SK-N-SH (cell line): ENCODE data around the gene TCF3. TPM values are rescaled to one million over a fixed set of nuclear protein-coding genes. Genes with fewer than 3 reads are reported as not detected.

ENCODE experiments used
- CTCF ChIA-PET: fragments of 300-600, 350-600 bp; formaldehyde crosslinking; extraction: SDS; loops from one replicate; lab custom pipeline; 2021; lab: Yijun Ruan, JAX
- POLR2A ChIA-PET: fragments of 350-600 bp; sonication (Branson Sonifier 250); formaldehyde crosslinking; extraction: SDS; loops from one replicate; lab custom pipeline; 2020; ENCODE audit warnings: antibody characterized with exemption, inconsistent platforms; lab: Yijun Ruan, JAX
- DNase-seq: peaks from one replicate; pipeline ENCODE4 v3.0.0; 2012
- H2AFZ ChIP-seq: fragments of 200-600 bp; sonication (generic); 2 replicates; pipeline ENCODE4 v1.8.1; 2016; ENCODE audit warnings: antibody characterized with exemption, mild to moderate bottlenecking, low read depth
- H3F3A ChIP-seq: fragments of 200-600 bp; sonication (generic); replicated peaks from 2 replicates; pipeline ENCODE3; 2016; ENCODE audit warnings: antibody characterized with exemption, mild to moderate bottlenecking; ENCODE audit not compliant: insufficient read depth
- H3K27ac ChIP-seq, 2 experiments: fragments of 200-500 bp in 1 of 2; fragments of 200-600 bp in 1 of 2; sonication (Bioruptor generic) in 1 of 2; sonication (generic), shearing (Covaris generic) in 1 of 2; 2 replicates each; pipeline versions ENCODE4 v1.5.1 to v1.6.1; 2014 to 2016; ENCODE audit warnings: low read depth in 2 of 2, inconsistent platforms in 1 of 2, low read length in 1 of 2, mild to moderate bottlenecking in 1 of 2, mixed read lengths in 1 of 2
- H3K27me3 ChIP-seq: fragments of 200-600 bp; sonication (generic), shearing (Covaris generic); 2 replicates; pipeline ENCODE4 v1.6.1; 2016; ENCODE audit warnings: mixed run types; ENCODE audit not compliant: insufficient read depth
- H3K36me3 ChIP-seq, 2 experiments: fragments of 200-500 bp in 1 of 2; fragments of 200-600 bp in 1 of 2; sonication (Bioruptor generic) in 1 of 2; sonication (generic) in 1 of 2; replicated peaks in 1 of 2; 2 replicates each; pipeline versions ENCODE3 to v1.5.1; 2014 to 2016; ENCODE audit warnings: low read length in 1 of 2, mild to moderate bottlenecking in 1 of 2; ENCODE audit not compliant: insufficient read depth in 2 of 2, control insufficient read depth in 1 of 2
- H3K4me1 ChIP-seq, 2 experiments: fragments of 200-500 bp in 1 of 2; fragments of 200-600 bp in 1 of 2; sonication (Bioruptor generic) in 1 of 2; sonication (generic), shearing (Covaris generic) in 1 of 2; 2 replicates each; pipeline versions ENCODE4 v1.5.1 to v1.6.1; 2014 to 2016; ENCODE audit warnings: low read depth in 1 of 2, low read length in 1 of 2, mixed run types in 1 of 2; ENCODE audit not compliant: insufficient read depth in 2 of 2, control insufficient read depth in 1 of 2
- H3K4me2 ChIP-seq: fragments of 200-600 bp; sonication (generic), shearing (Covaris generic); 2 replicates; pipeline ENCODE4 v1.6.1; 2017; ENCODE audit warnings: mixed run types
- H3K4me3 ChIP-seq, 2 experiments: fragments of 200-500 bp in 1 of 2; fragments of 200-600 bp in 1 of 2; sonication (Bioruptor generic) in 1 of 2; sonication (generic), shearing (Covaris generic) in 1 of 2; 2 replicates each; pipeline versions ENCODE4 v1.5.1 to v1.8.1; 2014 to 2016; ENCODE audit warnings: low read depth in 2 of 2, inconsistent platforms in 1 of 2, low read length in 1 of 2, mild to moderate bottlenecking in 1 of 2, mixed read lengths in 1 of 2, moderate library complexity in 1 of 2
- H3K79me2 ChIP-seq: fragments of 200-600 bp; sonication (generic); 2 replicates; pipeline ENCODE4 v1.8.1; 2017; ENCODE audit warnings: mild to moderate bottlenecking; ENCODE audit not compliant: insufficient read depth
- H3K9ac ChIP-seq: fragments of 200-600 bp; sonication (generic); 2 replicates; pipeline ENCODE4 v1.6.1; 2017; ENCODE audit warnings: mixed run types
- H3K9me2 ChIP-seq: fragments of 200-600 bp; sonication (generic); 2 replicates; pipeline ENCODE4 v1.6.1; 2017; ENCODE audit warnings: mixed run types
- H3K9me3 ChIP-seq: fragments of 200-600 bp; sonication (generic); 2 replicates; pipeline ENCODE4 v1.6.1; 2017; ENCODE audit warnings: mixed run types, mild to moderate bottlenecking, moderate library complexity
- H4K20me1 ChIP-seq: fragments of 200-600 bp; sonication (generic); 2 replicates; pipeline ENCODE4 v1.6.1; 2017; ENCODE audit warnings: mild to moderate bottlenecking, mixed run types; ENCODE audit not compliant: insufficient read depth
- EZH2phosphoT487 ChIP-seq: fragments of 200-600 bp; sonication (generic); IDR thresholded peaks from 2 replicates; pipeline ENCODE4 v1.6.1; 2017; ENCODE audit warnings: low read depth, mixed run types, mild to moderate bottlenecking, antibody characterized with exemption, moderate library complexity, borderline replicate concordance
- POLR2AphosphoS5 ChIP-seq: IDR thresholded peaks from 2 replicates; pipeline ENCODE4 v1.6.1; 2012; ENCODE audit warnings: low read depth, low read length
- RCOR1 ChIP-seq: fragments of 150-350 bp; IDR thresholded peaks from 2 replicates; pipeline ENCODE4 v1.6.1; 2017; ENCODE audit warnings: antibody characterized with exemption, low read length
- RFX5 ChIP-seq: IDR thresholded peaks from 2 replicates; pipeline ENCODE4 v1.6.1; 2012; ENCODE audit warnings: mild to moderate bottlenecking, improper control_type of control experiment, low read length
- TCF12 ChIP-seq: IDR thresholded peaks from 2 replicates; pipeline ENCODE4 v1.4.0; 2012
- ZBTB33 ChIP-seq: IDR thresholded peaks from 2 replicates; pipeline ENCODE4 v1.4.0; 2012; ENCODE audit warnings: low read depth, borderline replicate concordance
- WGBS: methylation state at CpG from one replicate; pipeline ENCODE4 v1.1.6; 2017; ENCODE audit warnings: low lambda C conversion rate; 5-methylcytosine and 5-hydroxymethylcytosine counted together
- polyA plus RNA-seq, 3 experiments: library from polyadenylated mRNA; depleted of rRNA; stranded (reverse); fragments of >200 nt; gene quantifications; 2 replicates each; pipeline ENCODE4 v1.2.3, GENCODE V29; 2012
- TF ChIP-seq, protein P1 (sequence below): IDR thresholded peaks from 2 replicates; pipeline ENCODE4 v1.6.1; 2012; ENCODE audit warnings: mild to moderate bottlenecking, low read depth, low read length, moderate library complexity
- TF ChIP-seq, protein P2 (sequence below): fragments of 200-600 bp; sonication (generic); IDR thresholded peaks from 2 replicates; pipeline ENCODE4 v1.6.1; 2017; ENCODE audit warnings: antibody characterized with exemption, mild to moderate bottlenecking, moderate library complexity
- TF ChIP-seq, protein P3 (sequence below): fragments of 150-350 bp; IDR thresholded peaks from 2 replicates; pipeline ENCODE4 v1.6.1; 2017; ENCODE audit warnings: antibody characterized with exemption, low read length, low read depth, borderline replicate concordance

The TCF3 gene
- polyA plus RNA-seq, 1 of the 3 experiments (the other 2 are of a cell fraction), result 104 TPM

DNA sequence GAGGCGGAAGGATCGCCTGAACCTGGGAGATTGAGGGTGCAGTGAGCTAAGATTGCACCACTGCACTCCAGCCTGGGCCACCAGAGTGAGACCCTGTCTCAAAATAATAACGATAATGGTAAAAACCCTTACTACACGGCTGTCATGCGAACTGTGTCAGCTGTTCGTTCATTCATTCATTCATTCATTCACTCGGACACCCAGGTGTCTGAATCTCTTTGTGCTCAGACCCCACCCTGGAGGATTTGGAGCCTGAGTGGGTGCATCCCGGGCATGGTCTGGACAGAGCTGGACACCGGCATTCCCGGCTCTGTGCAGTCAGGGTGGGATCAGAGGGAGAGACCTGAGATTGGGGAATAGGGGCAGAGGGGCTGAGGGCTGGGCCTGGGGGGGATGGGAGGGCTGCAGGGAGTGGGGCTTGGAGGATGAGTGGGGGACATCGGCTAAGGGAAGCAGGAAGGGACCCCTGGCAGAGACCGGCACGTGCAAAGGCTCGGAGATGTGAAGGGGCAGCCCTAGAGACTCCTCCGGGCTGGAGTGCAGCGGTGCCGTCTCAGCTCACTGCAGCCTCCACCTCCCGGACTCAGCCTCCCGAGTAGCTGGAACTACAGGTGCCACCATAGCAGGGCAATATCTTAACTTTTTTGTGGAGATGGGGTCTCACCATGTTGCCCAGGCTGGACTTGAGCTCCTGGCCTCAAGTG is 31.6 kb upstream of the TCF3 start:
- TF ChIP-seq ZBTB33 (no peak), RCOR1 (no peak), EZH2phosphoT487 (no peak), RFX5 (no peak), POLR2AphosphoS5 (no peak), TCF12 (no peak)
- TF ChIP-seq, protein P1, sequence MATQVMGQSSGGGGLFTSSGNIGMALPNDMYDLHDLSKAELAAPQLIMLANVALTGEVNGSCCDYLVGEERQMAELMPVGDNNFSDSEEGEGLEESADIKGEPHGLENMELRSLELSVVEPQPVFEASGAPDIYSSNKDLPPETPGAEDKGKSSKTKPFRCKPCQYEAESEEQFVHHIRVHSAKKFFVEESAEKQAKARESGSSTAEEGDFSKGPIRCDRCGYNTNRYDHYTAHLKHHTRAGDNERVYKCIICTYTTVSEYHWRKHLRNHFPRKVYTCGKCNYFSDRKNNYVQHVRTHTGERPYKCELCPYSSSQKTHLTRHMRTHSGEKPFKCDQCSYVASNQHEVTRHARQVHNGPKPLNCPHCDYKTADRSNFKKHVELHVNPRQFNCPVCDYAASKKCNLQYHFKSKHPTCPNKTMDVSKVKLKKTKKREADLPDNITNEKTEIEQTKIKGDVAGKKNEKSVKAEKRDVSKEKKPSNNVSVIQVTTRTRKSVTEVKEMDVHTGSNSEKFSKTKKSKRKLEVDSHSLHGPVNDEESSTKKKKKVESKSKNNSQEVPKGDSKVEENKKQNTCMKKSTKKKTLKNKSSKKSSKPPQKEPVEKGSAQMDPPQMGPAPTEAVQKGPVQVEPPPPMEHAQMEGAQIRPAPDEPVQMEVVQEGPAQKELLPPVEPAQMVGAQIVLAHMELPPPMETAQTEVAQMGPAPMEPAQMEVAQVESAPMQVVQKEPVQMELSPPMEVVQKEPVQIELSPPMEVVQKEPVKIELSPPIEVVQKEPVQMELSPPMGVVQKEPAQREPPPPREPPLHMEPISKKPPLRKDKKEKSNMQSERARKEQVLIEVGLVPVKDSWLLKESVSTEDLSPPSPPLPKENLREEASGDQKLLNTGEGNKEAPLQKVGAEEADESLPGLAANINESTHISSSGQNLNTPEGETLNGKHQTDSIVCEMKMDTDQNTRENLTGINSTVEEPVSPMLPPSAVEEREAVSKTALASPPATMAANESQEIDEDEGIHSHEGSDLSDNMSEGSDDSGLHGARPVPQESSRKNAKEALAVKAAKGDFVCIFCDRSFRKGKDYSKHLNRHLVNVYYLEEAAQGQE, result no peak
- TF ChIP-seq, protein P2, sequence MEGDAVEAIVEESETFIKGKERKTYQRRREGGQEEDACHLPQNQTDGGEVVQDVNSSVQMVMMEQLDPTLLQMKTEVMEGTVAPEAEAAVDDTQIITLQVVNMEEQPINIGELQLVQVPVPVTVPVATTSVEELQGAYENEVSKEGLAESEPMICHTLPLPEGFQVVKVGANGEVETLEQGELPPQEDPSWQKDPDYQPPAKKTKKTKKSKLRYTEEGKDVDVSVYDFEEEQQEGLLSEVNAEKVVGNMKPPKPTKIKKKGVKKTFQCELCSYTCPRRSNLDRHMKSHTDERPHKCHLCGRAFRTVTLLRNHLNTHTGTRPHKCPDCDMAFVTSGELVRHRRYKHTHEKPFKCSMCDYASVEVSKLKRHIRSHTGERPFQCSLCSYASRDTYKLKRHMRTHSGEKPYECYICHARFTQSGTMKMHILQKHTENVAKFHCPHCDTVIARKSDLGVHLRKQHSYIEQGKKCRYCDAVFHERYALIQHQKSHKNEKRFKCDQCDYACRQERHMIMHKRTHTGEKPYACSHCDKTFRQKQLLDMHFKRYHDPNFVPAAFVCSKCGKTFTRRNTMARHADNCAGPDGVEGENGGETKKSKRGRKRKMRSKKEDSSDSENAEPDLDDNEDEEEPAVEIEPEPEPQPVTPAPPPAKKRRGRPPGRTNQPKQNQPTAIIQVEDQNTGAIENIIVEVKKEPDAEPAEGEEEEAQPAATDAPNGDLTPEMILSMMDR, result no peak
- TF ChIP-seq, protein P3, sequence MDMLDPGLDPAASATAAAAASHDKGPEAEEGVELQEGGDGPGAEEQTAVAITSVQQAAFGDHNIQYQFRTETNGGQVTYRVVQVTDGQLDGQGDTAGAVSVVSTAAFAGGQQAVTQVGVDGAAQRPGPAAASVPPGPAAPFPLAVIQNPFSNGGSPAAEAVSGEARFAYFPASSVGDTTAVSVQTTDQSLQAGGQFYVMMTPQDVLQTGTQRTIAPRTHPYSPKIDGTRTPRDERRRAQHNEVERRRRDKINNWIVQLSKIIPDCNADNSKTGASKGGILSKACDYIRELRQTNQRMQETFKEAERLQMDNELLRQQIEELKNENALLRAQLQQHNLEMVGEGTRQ, result no peak
- no peaks in the 10 kb centered on the region for H3F3A ChIP-seq
- 30% methylated on average over 12 of the region's 19 CpGs for WGBS
- H3K9ac ChIP-seq, result no peak overlapping the region
- peaks cover 86% of the 10 kb centered on the region for H3K27me3 ChIP-seq
- DNase-seq, result peak; percentile 40
- H3K27ac ChIP-seq, result no peak overlapping the region
- no peaks in the 10 kb centered on the region for H4K20me1 ChIP-seq
- no peaks in the 10 kb centered on the region for H3K36me3 ChIP-seq
- H3K4me3 ChIP-seq, result no peak overlapping the region
- H3K9me3 ChIP-seq, result no peaks in the 10 kb centered on the region
- H3K4me2 ChIP-seq, result no peak overlapping the region
- no peaks in the 10 kb centered on the region for H3K79me2 ChIP-seq
- ChIA-PET POLR2A (no interaction called here), CTCF (interaction anchor here (1.1 to 5.8 kb wide), 4 partner anchors 12 to 104 kb away, joined by 4 to 42 read pairs (median 8); no protein-coding TSS in a partner anchor)
- no peak overlapping the region for H2AFZ ChIP-seq
- no peaks in the 10 kb centered on the region for H3K4me1 ChIP-seq
- H3K9me2 ChIP-seq, result no peaks in the 10 kb centered on the region
